Uterus (tissue), 2 donors: ENCODE data around the gene SGK2.

Source experiments
- POLR2A ChIP-seq, 2 donors: fragments of 450-650 bp; IDR thresholded peaks; one replicate each; pipeline ENCODE4 v1.6.1; 2016; ENCODE audit warnings: antibody characterized with exemption in 2 of 2, mild to moderate bottlenecking in 1 of 2, moderate library complexity in 1 of 2
- TF ChIP-seq, protein P1 (sequence below), 4 experiments: fragments of 200-600 bp in 2 of 4; fragments of 450-650 bp in 2 of 4; sonication (generic) in 2 of 4; IDR thresholded peaks; one replicate each; pipeline ENCODE4 v1.5.1; 2016 to 2019; ENCODE audit warnings: antibody characterized with exemption in 4 of 4, mild to moderate bottlenecking in 2 of 4, moderate library complexity in 1 of 4

DNA sequence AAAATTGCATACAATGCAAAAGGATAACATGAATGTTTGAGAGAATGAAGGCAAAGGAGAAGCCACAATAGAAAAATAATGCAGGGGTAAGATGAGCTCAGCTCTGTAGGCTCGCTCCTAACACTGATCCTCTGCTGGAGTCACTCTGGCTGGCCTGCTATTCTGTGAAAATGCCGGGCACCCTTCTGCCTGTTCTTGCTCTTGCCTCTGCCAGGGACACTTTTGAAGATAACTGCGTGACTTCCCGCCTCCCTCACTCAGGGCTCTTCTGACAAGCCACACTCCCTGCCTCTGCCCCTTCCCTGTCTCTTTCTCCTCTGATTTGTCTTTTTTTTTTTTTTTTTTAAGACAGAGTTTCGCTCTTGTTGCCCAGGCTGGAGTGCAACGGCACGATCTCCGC lies 72.8 kb downstream of the SGK2 start:
- TF ChIP-seq POLR2A (IDR thresholded peaks at IDR 0.05): no peak
- TF ChIP-seq, protein P1, sequence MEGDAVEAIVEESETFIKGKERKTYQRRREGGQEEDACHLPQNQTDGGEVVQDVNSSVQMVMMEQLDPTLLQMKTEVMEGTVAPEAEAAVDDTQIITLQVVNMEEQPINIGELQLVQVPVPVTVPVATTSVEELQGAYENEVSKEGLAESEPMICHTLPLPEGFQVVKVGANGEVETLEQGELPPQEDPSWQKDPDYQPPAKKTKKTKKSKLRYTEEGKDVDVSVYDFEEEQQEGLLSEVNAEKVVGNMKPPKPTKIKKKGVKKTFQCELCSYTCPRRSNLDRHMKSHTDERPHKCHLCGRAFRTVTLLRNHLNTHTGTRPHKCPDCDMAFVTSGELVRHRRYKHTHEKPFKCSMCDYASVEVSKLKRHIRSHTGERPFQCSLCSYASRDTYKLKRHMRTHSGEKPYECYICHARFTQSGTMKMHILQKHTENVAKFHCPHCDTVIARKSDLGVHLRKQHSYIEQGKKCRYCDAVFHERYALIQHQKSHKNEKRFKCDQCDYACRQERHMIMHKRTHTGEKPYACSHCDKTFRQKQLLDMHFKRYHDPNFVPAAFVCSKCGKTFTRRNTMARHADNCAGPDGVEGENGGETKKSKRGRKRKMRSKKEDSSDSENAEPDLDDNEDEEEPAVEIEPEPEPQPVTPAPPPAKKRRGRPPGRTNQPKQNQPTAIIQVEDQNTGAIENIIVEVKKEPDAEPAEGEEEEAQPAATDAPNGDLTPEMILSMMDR (IDR thresholded peaks at IDR 0.05): no peak
